HEK293T (cell line): ENCODE data around the gene INAVA.
"Not testable (repeated sequence)": the region's sequence is repeated elsewhere in the genome, so short reads cannot be mapped to it uniquely, and the experiment has no call there.

Experiments used
- CTCF ChIA-PET: fragments of 350-600 bp; formaldehyde crosslinking; extraction: SDS; loops from one replicate; lab custom pipeline; 2021; ENCODE audit warnings: antibody characterized with exemption, inconsistent platforms; lab: Yijun Ruan, JAX
- POLR2A ChIA-PET: fragments of 350-600 bp; formaldehyde crosslinking; extraction: SDS; loops from one replicate; lab custom pipeline; 2020; ENCODE audit warnings: antibody characterized with exemption, inconsistent platforms; lab: Yijun Ruan, JAX
- DNase-seq: peaks from one replicate; pipeline ENCODE4 v3.0.0; 2012; ENCODE audit warnings: mixed read lengths; ENCODE audit errors: extremely low spot score
- ARNT ChIP-seq: fragments of 450-650 bp; IDR thresholded peaks from 2 replicates; pipeline ENCODE4 v1.6.1; 2017; ENCODE audit warnings: mild to moderate bottlenecking
- CTBP1 ChIP-seq: fragments of 450-650 bp; IDR thresholded peaks from 2 replicates; pipeline ENCODE4 v1.6.1; 2016; ENCODE audit warnings: borderline replicate concordance
- ELF4 ChIP-seq: fragments of 450-650 bp; IDR thresholded peaks from 2 replicates; pipeline ENCODE4 v1.6.1; 2017; ENCODE audit warnings: antibody characterized with exemption
- FOXA1 ChIP-seq: fragments of 450-650 bp; IDR thresholded peaks from 2 replicates; pipeline ENCODE4 v1.6.1; 2016; ENCODE audit warnings: mild to moderate bottlenecking
- FOXK2 ChIP-seq: fragments of 450-650 bp; IDR thresholded peaks from 2 replicates; pipeline ENCODE4 v1.6.1; 2016; ENCODE audit warnings: mild to moderate bottlenecking
- HDGF ChIP-seq: fragments of 450-650 bp; IDR thresholded peaks from 2 replicates; pipeline ENCODE4 v1.6.1; 2017; ENCODE audit warnings: antibody characterized with exemption, borderline replicate concordance
- L3MBTL2 ChIP-seq: fragments of 450-650 bp; conservative IDR thresholded peaks from 2 replicates; pipeline ENCODE4 v1.6.1; 2016; ENCODE audit warnings: mild to moderate bottlenecking
- LEF1 ChIP-seq: fragments of 450-650 bp; IDR thresholded peaks from 2 replicates; pipeline ENCODE4 v1.6.1; 2017; ENCODE audit warnings: mild to moderate bottlenecking, borderline replicate concordance
- NFRKB ChIP-seq: fragments of 450-650 bp; IDR thresholded peaks from 2 replicates; pipeline ENCODE4 v1.6.1; 2016; ENCODE audit warnings: mild to moderate bottlenecking, moderate library complexity
- PKNOX1 ChIP-seq: fragments of 450-650 bp; IDR thresholded peaks from 2 replicates; pipeline ENCODE4 v1.6.1; 2016
- SP1 ChIP-seq: fragments of 450-650 bp; IDR thresholded peaks from 2 replicates; pipeline ENCODE4 v1.6.1; 2017
- SUZ12 ChIP-seq: fragments of 450-650 bp; IDR thresholded peaks from 2 replicates; pipeline ENCODE4 v1.6.1; 2016; ENCODE audit warnings: mild to moderate bottlenecking
- ZNF384 ChIP-seq: fragments of 450-650 bp; IDR thresholded peaks from 2 replicates; pipeline ENCODE4 v1.6.1; 2016

The INAVA gene

DNA sequence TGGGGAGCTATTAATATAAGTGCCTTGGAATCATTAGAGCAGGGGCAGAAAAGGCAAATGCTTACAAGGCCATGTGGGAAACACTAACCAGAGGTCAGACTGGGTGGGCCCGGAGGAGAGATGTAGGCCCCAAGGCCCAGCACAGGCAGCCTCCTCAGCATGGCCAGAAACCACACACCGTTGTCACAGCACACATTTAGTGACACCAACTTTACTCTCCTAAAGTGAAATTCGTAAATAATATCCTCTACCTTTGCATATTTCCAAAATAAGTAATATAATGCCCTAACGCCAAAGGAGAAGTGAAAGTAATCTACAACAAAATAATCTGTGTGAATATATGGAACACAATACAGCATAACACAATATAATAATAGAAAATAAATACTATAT lies 66.2 kb downstream of the INAVA start:
- TF ChIP-seq SUZ12, result no peak
- TF ChIP-seq FOXA1, result no peak
- no peak for DNase-seq
- POLR2A ChIA-PET, result no interaction called here
- CTCF ChIA-PET, result interaction anchor here (1.2 kb wide), 1 partner anchor 19 kb away, joined by 4 read pairs; no protein-coding TSS in a partner anchor

GRCh38 chr1:200962151-200962550 lies 67.5 kb downstream of the INAVA start:
- DNase-seq, POLR2A ChIA-PET: not testable (repeated sequence)
- CTCF ChIA-PET, result interaction anchor here (0.5 to 1.2 kb wide), 2 partner anchors 10 to 340 kb away, joined by 6 read pairs; no protein-coding TSS in a partner anchor

DNA sequence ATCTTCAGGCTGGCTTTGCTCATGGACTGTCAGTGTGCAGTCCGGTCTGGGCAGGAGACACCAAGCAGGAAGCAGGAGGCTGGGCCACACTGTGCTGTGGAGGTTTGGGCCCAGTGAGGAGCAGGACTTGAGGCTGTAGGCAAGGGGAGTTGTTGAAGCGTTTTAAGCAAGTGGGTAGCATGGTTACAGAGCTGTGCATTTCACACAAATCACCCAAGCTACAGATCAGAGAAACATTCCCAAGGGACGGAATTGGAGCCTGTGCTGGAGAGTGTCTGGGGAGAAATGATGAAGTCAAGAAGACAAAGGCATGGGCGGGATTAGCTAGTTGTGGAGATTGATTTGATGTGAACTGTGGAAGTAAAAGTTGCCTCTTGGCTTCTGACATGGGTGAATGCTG lies 67.9 kb downstream of the INAVA start:
- POLR2A ChIA-PET, result no interaction called here
- no peak for DNase-seq
- CTCF ChIA-PET, result interaction anchor here (0.5 to 1.2 kb wide), 2 partner anchors 10 to 340 kb away, joined by 6 read pairs; no protein-coding TSS in a partner anchor
- TF ChIP-seq NFRKB (no peak), LEF1 (no peak), SUZ12 (no peak), HDGF (no peak)

DNA sequence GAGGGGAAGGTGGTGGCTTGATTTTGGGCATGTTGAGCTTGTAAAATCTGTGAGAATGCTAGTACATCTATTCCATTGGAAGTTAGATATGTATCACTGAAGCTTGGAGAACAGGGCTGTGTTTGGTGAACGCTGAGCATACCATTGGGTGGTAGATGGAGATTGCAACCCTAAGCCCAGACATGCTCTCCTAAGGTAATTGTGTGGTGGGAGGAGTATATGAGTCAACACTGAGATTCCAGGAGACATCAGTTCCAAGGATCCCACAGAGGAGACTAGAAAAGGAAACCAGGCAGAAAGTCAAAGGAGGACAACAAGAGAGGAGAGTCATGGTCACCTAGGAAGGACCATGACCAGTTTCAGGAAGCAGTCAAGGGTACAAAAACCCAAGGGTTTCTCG lies 68.4 kb downstream of the INAVA start:
- ChIA-PET CTCF (interaction anchor here (1.2 kb wide), 1 partner anchor 9 kb away, joined by 6 read pairs; no protein-coding TSS in a partner anchor), POLR2A (no interaction called here)
- TF ChIP-seq L3MBTL2 (no peak), NFRKB (no peak), ARNT (no peak), SUZ12 (no peak), CTBP1 (no peak), LEF1 (no peak), SP1 (no peak), HDGF (no peak), FOXK2 (no peak), PKNOX1 (no peak), ZNF384 (no peak), ELF4 (no peak)
- no peak for DNase-seq

DNA sequence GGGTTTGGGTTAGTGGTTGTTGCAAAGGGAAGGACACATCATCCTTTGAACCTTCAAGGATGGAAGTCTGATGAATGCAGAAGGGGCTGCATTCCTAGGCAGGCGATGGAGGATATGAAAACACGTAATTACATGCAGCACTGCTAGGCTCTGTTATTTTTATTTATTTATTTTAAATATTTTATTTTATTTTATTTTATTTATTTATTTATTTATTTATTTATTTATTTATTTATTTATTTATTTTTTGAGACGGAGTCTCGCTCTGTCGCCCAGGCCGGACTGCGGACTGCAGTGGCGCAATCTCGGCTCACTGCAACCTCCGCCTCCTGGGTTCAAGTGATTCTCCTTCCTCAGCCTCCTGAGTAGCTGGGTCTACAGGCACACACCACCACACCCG lies 69.2 kb downstream of the INAVA start:
- DNase-seq, POLR2A ChIA-PET, CTCF ChIA-PET: not testable (repeated sequence)
